ENCODE measurements around the gene GTF2IRD1.
A peak's percentile ranks its signal among the peaks of the same experiment; 100 is the strongest.
"Not testable (repeated sequence)": the region's sequence is repeated elsewhere in the genome, so short reads cannot be mapped to it uniquely, and the experiment has no call there.

The GTF2IRD1 gene

GRCh38 chr7:74453322-74454011 is at the start of gene GTF2IRD1:
TSS of gene GTF2IRD1 (plus strand) at chr7:74453906. CDS start at chr7:74508081, 54,175 bp downstream.
- DNase-seq (ENCODE audit: low read depth, low spot score) = peak; percentile 18

- no peak for DNase-seq (ENCODE audit: low read depth, low spot score)
Measured at GRCh38 chr7:74404388-74404700, 49.4 kb upstream of the GTF2IRD1 start.

GRCh38 chr7:74404741-74405140 is 49.0 kb upstream of the GTF2IRD1 start:
- no peak for DNase-seq (ENCODE audit: low read depth, low spot score)

GRCh38 chr7:74405191-74405898 is 48.4 kb upstream of the GTF2IRD1 start:
- DNase-seq (ENCODE audit: low read depth, low spot score) = no peak

GRCh38 chr7:74405899-74406512 is 47.7 kb upstream of the GTF2IRD1 start:
- no peak for DNase-seq (ENCODE audit: low read depth, low spot score)

GRCh38 chr7:74407958-74408357 is 45.7 kb upstream of the GTF2IRD1 start:
- DNase-seq (ENCODE audit: low read depth, low spot score) = no peak

GRCh38 chr7:74409571-74409970 is 44.1 kb upstream of the GTF2IRD1 start:
- DNase-seq (ENCODE audit: low read depth, low spot score) = no peak

- no peak for DNase-seq (ENCODE audit: low read depth, low spot score)
Measured at GRCh38 chr7:74410772-74411171, 42.9 kb upstream of the GTF2IRD1 start.

- not testable (repeated sequence) for DNase-seq (ENCODE audit: low read depth, low spot score)
Measured at GRCh38 chr7:74411571-74411970, 42.1 kb upstream of the GTF2IRD1 start.

GRCh38 chr7:74412056-74412455 is 41.6 kb upstream of the GTF2IRD1 start:
- no peak for DNase-seq (ENCODE audit: low read depth, low spot score)

GRCh38 chr7:74412603-74413002 is 41.1 kb upstream of the GTF2IRD1 start:
- no peak for DNase-seq (ENCODE audit: low read depth, low spot score)

GRCh38 chr7:74414595-74415333 is 38.9 kb upstream of the GTF2IRD1 start:
- not testable (repeated sequence) for DNase-seq (ENCODE audit: low read depth, low spot score)

GRCh38 chr7:74417419-74417971 is 36.2 kb upstream of the GTF2IRD1 start:
- peak; percentile 23 for DNase-seq (ENCODE audit: low read depth, low spot score)

GRCh38 chr7:74418076-74418475 is 35.6 kb upstream of the GTF2IRD1 start:
- no peak for DNase-seq (ENCODE audit: low read depth, low spot score)

GRCh38 chr7:74418538-74418937 is 35.2 kb upstream of the GTF2IRD1 start:
- DNase-seq (ENCODE audit: low read depth, low spot score) = no peak

- DNase-seq (ENCODE audit: low read depth, low spot score) = not testable (repeated sequence)
Measured at GRCh38 chr7:74419232-74419631, 34.5 kb upstream of the GTF2IRD1 start.

GRCh38 chr7:74420006-74420405 is 33.7 kb upstream of the GTF2IRD1 start:
- no peak for DNase-seq (ENCODE audit: low read depth, low spot score)

- DNase-seq (ENCODE audit: low read depth, low spot score) = no peak
Measured at GRCh38 chr7:74424291-74424880, 29.3 kb upstream of the GTF2IRD1 start.

GRCh38 chr7:74428023-74428422 is 25.7 kb upstream of the GTF2IRD1 start:
- DNase-seq (ENCODE audit: low read depth, low spot score) = no peak

GRCh38 chr7:74429153-74429747 is 24.5 kb upstream of the GTF2IRD1 start:
- no peak for DNase-seq (ENCODE audit: low read depth, low spot score)

- not testable (repeated sequence) for DNase-seq (ENCODE audit: low read depth, low spot score)
Measured at GRCh38 chr7:74430409-74430808, 23.3 kb upstream of the GTF2IRD1 start.
